A549 (cell line): ENCODE results near the gene BIN1.

Source experiments
- CTCF ChIP-seq: fragments of >200 bp; sonication (Bioruptor Twin); formaldehyde crosslinking; IDR thresholded peaks from 3 replicates; pipeline ENCODE4 v1.5.1; 2016
- POLR2A ChIP-seq: IDR thresholded peaks from 2 replicates; pipeline ENCODE4 v1.6.1; 2012; ENCODE audit warnings: mild to moderate bottlenecking, low read length
- RAD21 ChIP-seq, 2 experiments: fragments of >200 bp in 1 of 2; sonication (Bioruptor Twin) in 1 of 2; formaldehyde crosslinking in 1 of 2; IDR thresholded peaks in 1 of 2; conservative IDR thresholded peaks in 1 of 2; 2 replicates in 1 of 2; 3 replicates in 1 of 2; pipeline ENCODE4 v1.6.1; 2012 to 2018; ENCODE audit warnings: inconsistent platforms in 1 of 2
- RCOR1 ChIP-seq: fragments of 150-350 bp; IDR thresholded peaks from 2 replicates; pipeline ENCODE4 v1.6.1; 2014; ENCODE audit warnings: antibody characterized with exemption, low read length, low read depth

GRCh38 chr2:127138281-127138680, 31.3 kb upstream of the BIN1 start:
- no peak for TF ChIP-seq CTCF
- no peak for TF ChIP-seq POLR2A
- no peak for TF ChIP-seq RAD21 (conservative IDR thresholded peaks at IDR 0.05 in 1 of 2, IDR thresholded peaks at IDR 0.05 in 1 of 2)
- TF ChIP-seq RCOR1: no peak
